Lower leg skin (tissue), 4 donors: ENCODE results near the gene TRPM1. TPM values are rescaled to one million over a fixed set of nuclear protein-coding genes. Genes with fewer than 3 reads are reported as not detected.

Source experiments
- DNase-seq, 2 donors: peaks; one replicate each; pipeline ENCODE4 v3.0.0-alpha.2; 2019; ENCODE audit warnings: low spot score in 2 of 2
- H3K4me3 ChIP-seq: fragments of 200-600 bp; sonication (generic); 2 replicates; pipeline ENCODE4 v1.5.1; 2017; ENCODE audit warnings: mild to moderate bottlenecking, low read depth; ENCODE audit not compliant: poor library complexity, severe bottlenecking
- CTCF ChIP-seq, 3 donors: fragments of 450-650 bp; IDR thresholded peaks; one replicate each; pipeline ENCODE4 v1.5.1; 2016; ENCODE audit warnings: antibody characterized with exemption in 3 of 3, mild to moderate bottlenecking in 3 of 3, moderate library complexity in 2 of 3
- POLR2A ChIP-seq, 2 donors: fragments of 450-650 bp; IDR thresholded peaks; one replicate each; pipeline ENCODE4 v1.6.1; 2016 to 2017; ENCODE audit warnings: antibody characterized with exemption in 2 of 2, mild to moderate bottlenecking in 1 of 2, moderate library complexity in 1 of 2
- WGBS, 2 donors: methylation state at CpG; one replicate each; pipeline ENCODE4 v1.1.5; 2018; 5-methylcytosine and 5-hydroxymethylcytosine counted together
- intact Hi-C: fragments of 100-400 bp; cut with DNase I; formaldehyde crosslinking; loops from one replicate; pipeline ENCODE4 v1.15.0; 2023; ENCODE audit warnings: low total_unique reads
- total RNA-seq, 4 donors: library from RNA; depleted of rRNA; stranded (reverse); fragments of >200 nt; gene quantifications; one replicate each; pipeline ENCODE4 v1.1.0, GENCODE V29; 2016

The TRPM1 gene
- total RNA-seq, 4 donors from 2014 or later = 1.3 to 18.3 (median 8.3) TPM

GRCh38 chr15:30990446-30991254 is 110.9 kb downstream of the TRPM1 start:
- intact Hi-C loops = no loop called here
- 1 to 2% methylated on average over 24 of the region's 24 CpGs for WGBS, 2 donors
- no peak for DNase-seq
- peak overlapping the region; percentile 98 for H3K4me3 ChIP-seq
- TF ChIP-seq POLR2A (IDR thresholded peaks at IDR 0.05) (no peak), CTCF (IDR thresholded peaks at IDR 0.05) (no peak)

GRCh38 chr15:30990036-30990435 is 111.5 kb downstream of the TRPM1 start:
- 35 to 38% methylated on average over 2 of the region's 2 CpGs for WGBS, 2 donors
- DNase-seq = no peak
- no peak overlapping the region for H3K4me3 ChIP-seq
- intact Hi-C loops = no loop called here
- no peak for TF ChIP-seq POLR2A (IDR thresholded peaks at IDR 0.05)
- TF ChIP-seq CTCF (IDR thresholded peaks at IDR 0.05) = no peak

- WGBS, 2 donors = 29 to 30% methylated on average over 3 of the region's 3 CpGs
- intact Hi-C loops = no loop called here
- H3K4me3 ChIP-seq = no peak overlapping the region
- no peak for DNase-seq
- no peak for TF ChIP-seq POLR2A (IDR thresholded peaks at IDR 0.05)
- no peak for TF ChIP-seq CTCF (IDR thresholded peaks at IDR 0.05)
These were observed 116.4 kb downstream of the TRPM1 start for GRCh38 chr15:30985081-30985531.

DNA sequence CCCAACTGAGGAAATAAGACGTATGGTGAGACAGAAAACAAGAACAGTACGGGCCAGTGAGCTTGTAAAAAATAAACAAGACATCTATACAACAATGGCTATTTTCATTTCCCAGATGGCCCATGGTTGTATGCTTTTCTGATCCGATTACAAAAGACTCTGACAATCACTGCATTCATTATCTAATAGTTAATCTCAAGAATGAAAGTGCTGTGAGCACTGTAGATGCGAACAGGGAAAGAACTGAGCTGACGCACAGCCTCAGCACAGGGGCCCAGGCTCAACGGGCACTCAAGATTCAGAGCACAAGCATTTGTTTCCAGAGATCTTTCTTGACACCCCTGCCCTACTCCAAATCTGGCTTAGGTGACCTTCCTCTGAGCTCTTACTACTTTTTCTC is 117.0 kb downstream of the TRPM1 start:
- no peak overlapping the region for H3K4me3 ChIP-seq
- intact Hi-C loops = no loop called here

GRCh38 chr15:30984118-30984517 is 117.4 kb downstream of the TRPM1 start:
- TF ChIP-seq POLR2A (IDR thresholded peaks at IDR 0.05) (no peak), CTCF (IDR thresholded peaks at IDR 0.05) (no peak)
- WGBS, 2 donors = 65 to 71% methylated on average over 3 of the region's 3 CpGs
- DNase-seq = no peak
- H3K4me3 ChIP-seq = no peak overlapping the region
- intact Hi-C loops = no loop called here

More for the DNA sequence above, 117.0 kb downstream of the TRPM1 start:
- TF ChIP-seq POLR2A (IDR thresholded peaks at IDR 0.05) = no peak
- DNase-seq = no peak
- WGBS, 2 donors = 50 to 64% methylated on average over 6 of the region's 6 CpGs

- H3K4me3 ChIP-seq = no peak overlapping the region
- DNase-seq = no peak
- TF ChIP-seq CTCF (IDR thresholded peaks at IDR 0.05) = no peak
- TF ChIP-seq POLR2A (IDR thresholded peaks at IDR 0.05) = no peak
- intact Hi-C loops = no loop called here
- WGBS, 2 donors = 88 to 91% methylated on average over 5 of the region's 5 CpGs
These were observed 122.1 kb downstream of the TRPM1 start for GRCh38 chr15:30979457-30979856.
